DMS53 (cell line): ENCODE measurements around the gene MUC16.
"Not testable (repeated sequence)": the region's sequence is repeated elsewhere in the genome, so short reads cannot be mapped to it uniquely, and the experiment has no call there.

ENCODE experiments used
- DNase-seq: peaks from one replicate; lab custom pipeline; 2025; lab: John Stamatoyannopoulos, UW

Gene MUC16

GRCh38 chr19:9009935-9010651 is at the start of gene MUC16:
TSS of gene MUC16 (minus strand) at chr19:9010409.
- DNase-seq, result no peak

DNA sequence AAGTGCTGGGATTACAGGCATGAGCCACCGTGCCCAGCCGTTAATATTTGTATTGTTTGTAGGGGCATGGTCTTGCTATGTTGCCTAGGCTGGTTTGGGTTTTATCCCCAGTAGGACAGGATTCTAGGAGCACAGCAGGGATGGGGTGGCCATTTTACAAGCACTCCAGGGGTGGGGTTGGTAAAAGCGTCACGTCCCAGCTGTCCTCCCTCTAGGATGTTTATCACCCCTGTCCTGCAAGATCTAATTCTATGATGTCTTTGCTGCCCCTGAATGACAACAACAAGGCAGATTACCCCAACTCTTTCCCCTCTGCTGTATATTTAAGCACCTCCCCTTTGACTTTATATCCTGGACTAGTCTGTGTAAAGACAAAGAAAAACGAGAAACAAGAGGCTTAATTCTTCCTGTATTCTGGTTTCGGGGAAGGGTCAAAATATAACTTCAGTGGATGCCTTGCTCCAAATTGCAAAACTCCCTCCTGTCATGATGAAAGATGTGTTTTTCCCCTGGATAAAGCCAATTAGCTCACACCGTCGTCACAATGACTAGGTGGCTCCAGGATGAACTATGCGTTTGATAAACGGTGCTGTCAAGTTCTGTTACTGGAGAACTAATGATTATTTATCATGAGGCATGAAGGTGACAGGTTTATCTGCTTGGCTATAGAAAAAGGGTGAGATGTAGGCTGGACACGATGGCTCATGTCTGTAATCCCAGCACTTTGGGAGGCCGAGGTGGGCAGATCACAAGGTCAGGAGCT is 48.9 kb upstream of the MUC16 start:
- no peak for DNase-seq

DNA sequence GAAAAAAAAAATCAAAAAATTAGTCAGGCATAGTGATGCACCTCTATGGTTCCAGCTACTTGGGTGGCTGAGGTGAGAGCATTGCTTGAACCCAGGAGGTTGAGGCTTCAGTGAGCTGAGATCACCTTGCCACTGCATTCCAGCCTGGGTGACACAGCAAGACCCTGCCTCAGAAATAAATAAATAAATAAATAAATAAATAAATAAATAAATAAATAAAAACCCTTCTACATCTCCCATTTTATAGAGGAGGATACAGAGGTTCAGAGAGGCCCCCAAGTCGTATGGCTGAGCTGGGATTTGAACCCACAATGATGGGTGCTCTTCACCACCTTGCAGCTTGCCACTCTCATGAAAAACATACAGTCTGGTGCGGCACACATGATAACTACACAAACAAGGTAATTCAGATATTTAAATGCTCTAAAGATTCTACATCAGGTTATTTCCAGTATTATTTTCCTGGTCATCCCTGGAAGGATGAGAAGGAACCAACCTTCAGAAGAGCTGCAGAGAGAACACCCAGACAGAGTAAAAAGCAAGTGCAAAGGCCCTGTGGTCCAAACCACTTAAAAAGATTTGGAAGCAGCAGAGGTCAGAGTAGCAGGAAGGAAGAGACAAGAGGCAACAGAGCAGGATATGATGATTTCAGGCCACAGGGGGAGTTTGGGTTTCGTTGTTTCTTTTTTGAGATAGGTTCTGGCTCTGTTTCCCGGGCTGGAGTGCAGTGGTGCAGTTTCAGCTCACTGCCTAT is 47.5 kb upstream of the MUC16 start:
- DNase-seq, result no peak

DNA sequence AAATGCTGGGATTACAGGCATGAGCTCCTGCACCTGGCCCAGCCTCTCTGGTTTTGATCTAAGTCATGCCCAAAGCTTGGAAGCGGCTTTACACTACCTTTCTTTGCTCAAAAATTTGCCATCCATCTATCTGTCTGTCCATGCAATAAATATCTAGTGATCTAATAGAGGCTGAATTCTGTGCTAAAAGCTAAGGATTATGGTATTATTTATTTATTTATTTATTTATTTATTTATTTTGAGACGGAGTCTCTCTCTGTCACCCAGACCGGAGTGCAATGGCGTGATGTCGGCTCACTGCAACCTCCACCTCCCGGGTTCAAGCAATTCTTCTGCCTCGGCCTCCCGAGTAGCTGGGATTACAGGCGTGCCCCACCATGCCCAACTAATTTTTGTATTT is 45.9 kb upstream of the MUC16 start:
- not testable (repeated sequence) for DNase-seq

DNA sequence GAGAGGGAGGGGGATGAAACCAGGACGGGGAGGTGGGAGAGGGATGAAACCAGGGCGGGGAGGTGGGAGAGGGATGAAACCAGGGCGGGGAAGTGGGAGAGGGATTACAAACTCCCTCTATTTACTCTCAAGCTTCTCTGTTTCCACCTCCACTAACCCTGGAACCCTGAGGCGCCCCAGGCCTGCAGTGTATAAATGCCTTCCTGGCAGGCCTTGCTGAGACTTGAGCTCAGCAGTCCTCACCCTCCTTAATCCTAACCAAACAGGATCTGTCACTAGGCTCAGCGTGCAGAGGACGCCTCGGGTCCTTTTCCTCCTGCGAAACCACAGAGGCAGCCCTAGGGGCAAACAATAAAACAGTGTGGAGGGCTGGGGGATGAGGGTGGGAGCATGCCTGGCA is 44.6 kb upstream of the MUC16 start:
- DNase-seq, result no peak

- DNase-seq, result no peak
Observed at GRCh38 chr19:9054207-9054606, 44.0 kb upstream of the MUC16 start.

DNA sequence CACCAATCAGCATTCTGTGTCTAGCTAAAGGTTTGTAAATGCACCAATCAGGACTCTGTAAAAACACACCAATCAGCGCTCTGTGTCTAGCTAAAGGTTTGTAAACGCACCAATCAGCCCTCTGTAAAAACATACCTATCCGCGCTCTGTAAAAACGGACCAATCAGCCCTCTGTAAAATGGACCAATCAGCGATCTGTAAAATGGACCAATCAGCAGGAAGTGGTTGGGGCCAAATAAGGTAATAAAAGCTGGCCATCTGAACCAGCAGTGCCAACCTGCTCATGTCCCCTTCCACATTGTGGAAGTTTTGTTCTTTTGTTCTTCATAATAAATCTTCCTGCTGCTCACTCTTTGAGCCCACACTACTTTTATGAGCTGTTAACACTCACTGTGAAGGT is 43.5 kb upstream of the MUC16 start:
- not testable (repeated sequence) for DNase-seq

DNA sequence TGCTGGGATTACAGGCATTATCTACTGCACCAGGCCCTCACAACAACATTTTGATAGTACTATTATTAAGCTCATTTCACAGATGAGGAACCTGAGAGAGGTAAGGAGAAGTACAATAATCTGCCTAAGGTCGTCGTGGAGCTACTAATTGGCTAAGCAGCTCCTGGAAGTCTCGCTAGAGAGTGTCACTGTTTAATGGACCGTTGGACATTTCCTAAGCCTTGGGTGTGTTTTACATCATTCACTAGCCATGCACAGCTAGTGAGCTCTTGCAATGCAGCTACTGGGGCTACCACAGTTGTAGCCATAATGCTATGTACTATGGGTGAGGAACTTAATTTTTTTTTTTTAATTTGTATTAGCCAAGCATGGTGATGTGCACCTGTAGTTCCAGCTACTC is 42.7 kb upstream of the MUC16 start:
- no peak for DNase-seq

GRCh38 chr19:9046694-9047093 is 36.5 kb upstream of the MUC16 start:
- DNase-seq, result no peak

DNA sequence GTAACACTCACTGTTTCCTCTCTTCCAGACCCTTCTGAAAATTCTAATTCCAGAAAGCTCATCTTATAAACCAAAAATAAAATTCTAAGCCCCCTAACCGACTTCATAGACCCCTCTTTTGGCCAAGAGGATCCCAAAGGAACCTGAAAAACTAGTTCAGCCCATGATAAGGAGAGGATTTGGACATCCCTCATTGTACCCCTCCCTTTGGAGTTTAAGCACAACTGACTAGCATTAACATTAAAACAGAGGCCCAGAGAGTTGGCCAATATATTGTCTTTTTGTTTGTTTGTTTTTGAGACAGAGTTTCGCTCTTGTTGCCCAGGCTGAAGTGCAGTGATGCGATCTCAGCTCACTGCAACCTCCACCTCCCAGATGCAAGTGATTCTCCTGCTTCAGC is 34.2 kb upstream of the MUC16 start:
- DNase-seq, result no peak

GRCh38 chr19:9043524-9043923 is 33.3 kb upstream of the MUC16 start:
- DNase-seq, result no peak

DNA sequence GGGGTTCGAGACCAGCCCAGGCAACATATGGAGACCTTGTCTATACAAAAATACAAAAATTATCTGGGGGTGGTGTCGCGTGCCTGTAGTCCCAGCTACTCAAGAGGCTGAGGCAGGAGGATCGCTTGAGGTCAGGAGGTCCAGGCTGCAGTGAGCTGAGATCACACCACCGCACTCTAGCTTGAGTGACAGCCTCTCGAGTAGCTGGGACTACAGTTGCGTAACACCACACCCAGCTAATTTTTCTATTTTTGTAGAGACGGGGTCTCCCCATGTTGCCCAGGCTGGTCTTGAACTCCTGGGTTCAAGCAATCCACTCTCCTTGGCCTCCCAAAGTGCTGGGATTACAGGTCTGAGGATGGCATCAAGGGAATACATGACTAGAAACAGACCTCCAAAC is 30.8 kb upstream of the MUC16 start:
- no peak for DNase-seq

GRCh38 chr19:9040131-9040530 is 29.9 kb upstream of the MUC16 start:
- no peak for DNase-seq

GRCh38 chr19:9039728-9040127 is 29.5 kb upstream of the MUC16 start:
- DNase-seq, result no peak

DNA sequence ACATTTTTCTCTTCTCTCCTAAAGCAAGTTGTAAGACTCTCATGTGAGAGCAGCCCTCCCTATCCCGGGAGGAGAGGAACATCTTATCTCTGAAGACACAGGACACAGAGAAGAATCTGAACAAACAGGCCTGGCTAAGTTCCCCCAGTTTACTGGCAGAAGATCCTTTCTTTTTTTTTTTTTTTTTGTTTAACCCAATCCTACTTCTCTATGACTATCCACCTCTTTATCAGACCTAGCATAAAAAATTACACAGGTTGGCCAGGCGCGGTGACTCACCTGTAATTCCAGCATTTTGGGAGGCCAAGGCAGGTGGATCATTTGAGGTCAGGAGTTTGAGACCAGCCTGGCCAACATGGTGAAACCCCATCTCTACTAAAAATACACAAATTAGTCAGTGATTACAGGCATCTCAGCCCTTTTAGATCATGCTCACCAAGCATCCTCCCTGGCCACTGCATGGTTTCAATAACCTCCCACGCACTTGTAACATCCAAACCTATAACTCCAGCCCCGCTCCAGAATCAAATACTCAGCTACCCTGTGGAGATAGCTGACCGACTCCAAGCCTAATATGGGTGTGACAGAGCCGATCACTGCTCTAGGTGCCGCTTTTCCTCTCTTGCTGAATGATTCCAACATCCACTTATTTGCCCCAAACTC is 27.3 kb upstream of the MUC16 start:
- no peak for DNase-seq

- DNase-seq, result peak; percentile 56
Observed at GRCh38 chr19:9032136-9032631, 22.0 kb upstream of the MUC16 start.

GRCh38 chr19:9018163-9018875 is 8.1 kb upstream of the MUC16 start:
- no peak for DNase-seq

DNA sequence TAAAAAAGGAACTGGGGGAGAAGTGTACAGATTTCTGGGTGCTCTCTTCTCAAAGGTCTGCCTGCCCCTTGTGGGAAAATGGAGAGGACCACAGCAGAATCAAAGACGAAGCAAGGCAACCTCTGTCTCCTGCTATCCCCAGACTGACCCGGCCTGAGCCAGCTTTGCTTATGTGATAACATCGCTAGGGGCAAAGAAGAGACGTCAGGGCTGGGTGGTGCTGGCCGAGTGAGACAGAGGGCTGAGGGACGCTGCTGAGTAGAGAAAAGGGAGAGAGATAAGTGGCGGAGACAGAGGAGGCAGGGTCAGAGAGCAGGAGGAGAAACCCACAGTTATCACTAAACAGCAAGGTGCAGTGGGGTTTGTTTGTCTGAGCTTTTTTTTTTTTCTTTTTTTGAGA is 4.6 kb upstream of the MUC16 start:
- no peak for DNase-seq

- DNase-seq, result no peak
Observed at GRCh38 chr19:9013988-9014387, 3.8 kb upstream of the MUC16 start.

DNA sequence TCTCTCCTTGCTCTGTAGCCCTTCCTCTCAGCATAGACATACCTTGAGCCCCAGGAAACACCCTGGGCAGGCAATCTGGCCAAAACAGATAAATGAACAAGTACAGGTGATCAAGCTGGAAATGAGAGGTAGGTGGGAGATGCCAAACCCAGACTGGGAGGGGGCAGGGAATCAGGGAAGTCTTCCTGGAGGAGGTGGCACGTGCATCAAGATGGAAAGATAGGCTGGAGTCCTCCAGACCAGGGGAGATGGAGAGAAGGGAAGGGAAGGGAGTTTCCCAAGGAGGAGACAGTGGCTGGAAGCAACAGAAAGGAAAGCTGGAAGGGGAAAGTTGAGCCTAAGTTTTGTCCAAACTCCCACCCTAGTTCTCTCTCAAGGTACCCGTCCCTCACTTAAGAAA is 1.7 kb upstream of the MUC16 start:
- no peak for DNase-seq

DNA sequence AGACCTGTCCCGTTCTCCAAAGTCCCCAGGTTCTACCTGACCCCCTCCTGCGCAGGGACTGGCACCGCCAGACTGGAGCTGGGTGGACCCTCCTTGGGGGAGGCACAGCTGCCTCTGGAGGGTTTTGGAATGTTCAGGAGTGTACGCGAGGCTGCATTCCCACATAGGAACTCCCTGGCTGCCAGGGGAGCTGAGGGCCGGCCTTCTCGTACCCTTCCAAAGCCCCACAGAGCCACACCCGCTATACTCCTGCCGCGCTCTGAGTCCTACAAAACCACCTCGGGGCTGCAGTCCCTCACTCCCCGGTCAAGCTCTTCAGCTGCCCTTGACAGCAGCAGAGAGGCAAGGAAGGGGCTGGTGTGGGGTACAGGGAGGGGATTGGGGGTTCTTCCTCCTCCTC is 484 bp upstream of the MUC16 start:
- no peak for DNase-seq

GRCh38 chr19:9009431-9009830 is 778 bp downstream of the MUC16 start:
- DNase-seq, result no peak
